GM20000 (cell line): ENCODE measurements around the gene TMEM38B.

Source experiments
- DNase-seq: peaks from one replicate; pipeline ENCODE4 v3.0.0; 2012; ENCODE audit warnings: low spot score
- TF ChIP-seq, protein P1 (sequence below): IDR thresholded peaks from 2 replicates; pipeline ENCODE4 v1.5.1; 2012; ENCODE audit warnings: mild to moderate bottlenecking, control low read depth; ENCODE audit errors: extremely low read depth, missing control alignments

TMEM38B gene, protein sequence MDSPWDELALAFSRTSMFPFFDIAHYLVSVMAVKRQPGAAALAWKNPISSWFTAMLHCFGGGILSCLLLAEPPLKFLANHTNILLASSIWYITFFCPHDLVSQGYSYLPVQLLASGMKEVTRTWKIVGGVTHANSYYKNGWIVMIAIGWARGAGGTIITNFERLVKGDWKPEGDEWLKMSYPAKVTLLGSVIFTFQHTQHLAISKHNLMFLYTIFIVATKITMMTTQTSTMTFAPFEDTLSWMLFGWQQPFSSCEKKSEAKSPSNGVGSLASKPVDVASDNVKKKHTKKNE

DNA sequence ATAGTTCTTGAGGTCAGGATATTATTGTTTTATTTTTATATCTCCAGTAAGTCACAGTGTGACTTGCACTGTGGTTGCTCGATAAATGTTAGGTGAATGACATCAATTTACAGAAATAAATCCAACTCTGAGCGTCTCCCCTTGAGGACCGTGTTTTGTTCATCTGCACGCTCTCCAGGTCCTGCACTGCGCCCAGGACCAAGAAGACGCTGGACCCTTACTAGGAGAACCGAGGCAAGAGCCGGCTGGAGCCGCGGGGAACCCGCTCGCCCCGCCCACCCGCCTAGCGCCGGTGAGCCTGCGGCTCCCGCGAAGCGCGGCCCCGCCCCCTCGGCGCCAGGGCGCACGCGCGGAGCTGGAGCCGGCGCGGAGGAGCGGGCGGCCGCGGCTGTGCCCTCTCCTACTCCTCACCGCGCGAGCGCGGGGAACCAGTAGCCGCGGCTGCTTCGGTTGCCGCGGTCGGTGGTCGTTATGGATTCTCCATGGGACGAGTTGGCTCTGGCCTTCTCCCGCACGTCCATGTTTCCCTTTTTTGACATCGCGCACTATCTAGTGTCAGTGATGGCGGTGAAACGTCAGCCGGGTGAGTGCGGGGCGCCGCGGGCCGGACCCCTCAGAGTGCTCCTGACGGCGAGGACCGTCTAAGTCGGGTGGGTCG lies at the start of gene TMEM38B:
TMEM38B (plus strand) TSS at position 352 of the 658 bp plus-strand sequence; CDS start at position 472, 120 bp downstream.
- peak; percentile 95 for DNase-seq
- TF ChIP-seq, protein P1, sequence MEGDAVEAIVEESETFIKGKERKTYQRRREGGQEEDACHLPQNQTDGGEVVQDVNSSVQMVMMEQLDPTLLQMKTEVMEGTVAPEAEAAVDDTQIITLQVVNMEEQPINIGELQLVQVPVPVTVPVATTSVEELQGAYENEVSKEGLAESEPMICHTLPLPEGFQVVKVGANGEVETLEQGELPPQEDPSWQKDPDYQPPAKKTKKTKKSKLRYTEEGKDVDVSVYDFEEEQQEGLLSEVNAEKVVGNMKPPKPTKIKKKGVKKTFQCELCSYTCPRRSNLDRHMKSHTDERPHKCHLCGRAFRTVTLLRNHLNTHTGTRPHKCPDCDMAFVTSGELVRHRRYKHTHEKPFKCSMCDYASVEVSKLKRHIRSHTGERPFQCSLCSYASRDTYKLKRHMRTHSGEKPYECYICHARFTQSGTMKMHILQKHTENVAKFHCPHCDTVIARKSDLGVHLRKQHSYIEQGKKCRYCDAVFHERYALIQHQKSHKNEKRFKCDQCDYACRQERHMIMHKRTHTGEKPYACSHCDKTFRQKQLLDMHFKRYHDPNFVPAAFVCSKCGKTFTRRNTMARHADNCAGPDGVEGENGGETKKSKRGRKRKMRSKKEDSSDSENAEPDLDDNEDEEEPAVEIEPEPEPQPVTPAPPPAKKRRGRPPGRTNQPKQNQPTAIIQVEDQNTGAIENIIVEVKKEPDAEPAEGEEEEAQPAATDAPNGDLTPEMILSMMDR, result no peak

DNA sequence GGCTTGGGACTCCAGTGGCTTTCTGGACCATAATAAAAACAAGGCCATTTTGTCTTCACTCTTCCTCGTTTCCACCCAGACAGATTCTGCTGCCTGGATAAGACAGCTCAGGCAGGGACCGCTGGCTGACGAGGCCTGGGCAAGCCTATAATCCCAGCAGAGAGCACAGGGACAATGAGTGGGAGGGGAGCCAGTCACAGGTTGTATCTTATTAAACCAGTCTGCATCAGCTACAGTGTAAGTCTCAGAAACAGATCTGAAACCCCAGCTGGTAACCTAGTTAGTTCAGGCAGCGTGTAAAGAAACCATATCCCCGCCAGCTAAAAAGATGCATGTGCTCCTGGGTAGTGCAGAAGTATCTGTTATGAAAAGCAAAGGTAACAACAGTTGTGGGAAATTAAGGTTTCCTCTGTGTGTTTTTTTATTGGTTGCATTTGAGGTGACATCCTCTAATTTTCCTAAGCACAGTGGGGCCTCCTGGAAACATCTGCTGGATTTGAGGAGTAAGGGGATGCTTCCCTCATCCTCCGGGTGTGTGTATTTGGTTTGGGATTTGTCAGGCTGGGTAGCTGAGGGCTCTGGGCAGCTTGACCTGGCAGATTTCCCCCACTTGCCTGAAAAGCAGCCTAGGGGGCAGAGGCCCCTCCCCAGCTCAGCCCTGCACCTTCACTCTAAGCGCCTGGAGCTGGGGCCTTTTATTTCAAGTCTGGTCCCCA lies 47.3 kb upstream of the TMEM38B start:
- no peak for DNase-seq
- TF ChIP-seq, protein P1, result no peak

DNA sequence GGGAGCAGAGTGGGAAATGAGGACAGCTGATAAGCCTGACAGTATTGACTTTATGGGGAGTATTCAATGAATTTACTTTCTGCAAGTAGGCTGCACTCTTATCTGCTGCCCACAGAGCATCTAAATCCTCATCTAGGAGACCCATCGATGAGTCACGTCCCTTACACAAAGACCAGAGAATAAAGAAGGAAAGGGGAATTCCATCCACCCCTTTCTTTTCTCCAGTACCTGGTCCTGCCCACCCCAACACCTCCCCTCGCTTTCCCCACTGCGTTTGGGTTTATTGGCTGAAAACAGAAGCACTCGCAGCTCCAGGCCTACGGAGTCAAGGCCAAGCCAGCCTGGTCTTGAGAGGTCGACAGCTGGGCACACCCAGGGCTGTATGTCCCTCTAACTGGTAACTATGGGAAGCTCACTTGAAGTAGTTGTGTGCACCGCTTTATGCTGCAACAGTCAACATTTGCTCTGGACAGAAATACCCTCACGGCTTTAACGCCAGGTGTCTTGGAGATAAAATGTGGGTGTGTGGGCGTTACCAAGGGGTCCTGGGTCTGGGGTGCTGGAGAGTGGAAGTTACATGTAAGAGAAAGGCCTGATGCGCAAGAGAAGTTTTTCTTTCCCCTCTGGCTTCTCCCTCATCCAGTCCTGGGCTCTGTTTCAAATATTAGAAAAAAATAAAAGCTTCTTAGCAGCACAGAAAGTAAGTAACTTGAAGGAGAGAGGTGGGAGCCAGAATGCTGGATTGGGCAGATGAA lies 46.6 kb upstream of the TMEM38B start:
- TF ChIP-seq, protein P1, result no peak
- no peak for DNase-seq

DNA sequence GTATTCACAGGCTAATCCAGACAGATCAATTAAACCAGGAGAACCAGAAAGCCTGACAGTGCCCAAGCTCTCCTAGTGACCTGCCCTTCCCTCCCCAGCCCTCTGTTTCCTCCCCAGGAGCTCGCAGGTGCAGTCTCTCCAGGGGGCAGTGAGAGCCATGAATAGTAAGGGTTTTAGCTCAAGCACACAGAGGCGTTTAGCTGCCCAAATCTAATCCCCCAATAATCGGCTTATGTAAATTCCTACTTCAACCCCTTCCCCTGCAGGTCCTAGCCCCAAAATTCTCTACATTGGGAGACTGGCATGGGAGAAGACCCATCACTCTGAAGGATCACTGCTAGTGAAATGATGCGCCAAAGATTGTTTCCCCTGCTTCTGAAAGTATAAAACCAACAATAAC lies 42.5 kb upstream of the TMEM38B start:
- TF ChIP-seq, protein P1, result no peak
- DNase-seq, result no peak

DNA sequence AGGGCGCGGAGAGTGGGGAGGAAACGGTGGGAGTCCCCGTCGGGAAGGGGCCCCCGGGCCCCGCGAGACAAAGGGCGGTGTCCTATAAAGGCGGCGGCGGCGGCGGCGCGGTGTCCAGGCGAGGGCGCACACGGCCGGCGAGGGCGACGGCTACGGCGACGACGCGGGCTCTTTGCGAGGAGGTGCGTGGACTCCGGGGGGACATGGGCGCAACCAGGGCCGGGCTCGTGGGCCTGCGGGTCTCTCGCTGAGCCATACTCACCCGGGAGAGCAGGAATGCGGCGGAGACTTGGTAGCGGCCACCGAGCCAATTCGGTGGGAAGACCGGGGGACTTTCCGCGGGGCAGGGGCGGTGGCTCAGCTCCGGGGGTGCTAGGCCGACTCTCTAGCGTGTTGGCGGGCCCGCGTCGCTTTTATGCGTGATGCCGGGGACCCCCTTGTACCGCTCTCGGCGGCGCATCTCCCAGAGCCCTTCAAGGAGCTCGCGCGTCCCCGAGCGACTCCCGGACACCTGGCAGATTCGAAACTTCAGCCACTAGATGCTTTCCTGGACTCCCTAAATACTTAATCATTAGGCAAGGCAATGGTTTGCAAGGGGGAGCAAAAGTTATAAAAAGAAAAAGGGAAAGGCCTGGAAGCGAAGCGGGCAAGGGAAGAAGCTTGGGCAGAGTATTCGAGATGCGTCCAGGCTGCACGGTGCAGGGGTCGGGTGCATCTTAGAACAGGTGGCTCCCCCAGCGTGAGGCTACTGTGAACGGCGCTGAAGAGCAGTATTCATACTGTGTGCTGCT lies 38.0 kb upstream of the TMEM38B start:
- TF ChIP-seq, protein P1, result peak; percentile 59

DNA sequence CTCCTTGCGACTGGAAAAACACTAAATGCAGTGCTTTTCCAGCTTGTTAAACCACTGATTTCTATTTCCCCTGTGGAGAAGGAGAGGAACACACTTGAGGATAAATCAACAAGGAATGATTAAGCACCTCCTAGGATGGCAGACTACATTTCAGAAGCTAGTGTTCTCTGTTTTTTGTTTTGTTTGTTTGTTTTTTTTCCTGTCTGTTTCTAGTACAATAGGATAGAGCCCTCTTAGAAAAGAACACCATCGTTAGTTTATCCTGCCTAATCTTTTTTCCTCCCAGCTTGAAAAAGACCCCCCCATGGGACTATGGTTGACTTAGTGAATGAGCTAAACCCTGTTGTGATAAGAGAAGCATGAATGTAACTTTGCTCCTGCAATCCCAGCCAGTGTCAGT lies 36.0 kb upstream of the TMEM38B start:
- TF ChIP-seq, protein P1, result no peak
- DNase-seq, result no peak

More for the DNA sequence above, 38.0 kb upstream of the TMEM38B start:
- peak; percentile 69 for DNase-seq
